Uterus (tissue), 2 donors: ENCODE data around the gene SNX15.

Experiments used
- POLR2A ChIP-seq, 2 donors: fragments of 450-650 bp; IDR thresholded peaks; one replicate each; pipeline ENCODE4 v1.6.1; 2016; ENCODE audit warnings: antibody characterized with exemption in 2 of 2, mild to moderate bottlenecking in 1 of 2, moderate library complexity in 1 of 2
- TF ChIP-seq, protein P1 (sequence below), 4 experiments: fragments of 200-600 bp in 2 of 4; fragments of 450-650 bp in 2 of 4; sonication (generic) in 2 of 4; IDR thresholded peaks; one replicate each; pipeline ENCODE4 v1.5.1; 2016 to 2019; ENCODE audit warnings: antibody characterized with exemption in 4 of 4, mild to moderate bottlenecking in 2 of 4, moderate library complexity in 1 of 4

- TF ChIP-seq, protein P1, sequence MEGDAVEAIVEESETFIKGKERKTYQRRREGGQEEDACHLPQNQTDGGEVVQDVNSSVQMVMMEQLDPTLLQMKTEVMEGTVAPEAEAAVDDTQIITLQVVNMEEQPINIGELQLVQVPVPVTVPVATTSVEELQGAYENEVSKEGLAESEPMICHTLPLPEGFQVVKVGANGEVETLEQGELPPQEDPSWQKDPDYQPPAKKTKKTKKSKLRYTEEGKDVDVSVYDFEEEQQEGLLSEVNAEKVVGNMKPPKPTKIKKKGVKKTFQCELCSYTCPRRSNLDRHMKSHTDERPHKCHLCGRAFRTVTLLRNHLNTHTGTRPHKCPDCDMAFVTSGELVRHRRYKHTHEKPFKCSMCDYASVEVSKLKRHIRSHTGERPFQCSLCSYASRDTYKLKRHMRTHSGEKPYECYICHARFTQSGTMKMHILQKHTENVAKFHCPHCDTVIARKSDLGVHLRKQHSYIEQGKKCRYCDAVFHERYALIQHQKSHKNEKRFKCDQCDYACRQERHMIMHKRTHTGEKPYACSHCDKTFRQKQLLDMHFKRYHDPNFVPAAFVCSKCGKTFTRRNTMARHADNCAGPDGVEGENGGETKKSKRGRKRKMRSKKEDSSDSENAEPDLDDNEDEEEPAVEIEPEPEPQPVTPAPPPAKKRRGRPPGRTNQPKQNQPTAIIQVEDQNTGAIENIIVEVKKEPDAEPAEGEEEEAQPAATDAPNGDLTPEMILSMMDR (IDR thresholded peaks at IDR 0.05), result no peak
- TF ChIP-seq POLR2A (IDR thresholded peaks at IDR 0.05), result no peak
Measured at GRCh38 chr11:65084598-65085375, 57.5 kb downstream of the SNX15 start.
